Measurements from ENCODE around the gene RASAL2. TPM values are rescaled to one million over a fixed set of nuclear protein-coding genes. Genes with fewer than 3 reads are reported as not detected.

RASAL2 gene
- total RNA-seq, 2 donors from 2014 or later = 9.9 to 20.4 TPM

DNA sequence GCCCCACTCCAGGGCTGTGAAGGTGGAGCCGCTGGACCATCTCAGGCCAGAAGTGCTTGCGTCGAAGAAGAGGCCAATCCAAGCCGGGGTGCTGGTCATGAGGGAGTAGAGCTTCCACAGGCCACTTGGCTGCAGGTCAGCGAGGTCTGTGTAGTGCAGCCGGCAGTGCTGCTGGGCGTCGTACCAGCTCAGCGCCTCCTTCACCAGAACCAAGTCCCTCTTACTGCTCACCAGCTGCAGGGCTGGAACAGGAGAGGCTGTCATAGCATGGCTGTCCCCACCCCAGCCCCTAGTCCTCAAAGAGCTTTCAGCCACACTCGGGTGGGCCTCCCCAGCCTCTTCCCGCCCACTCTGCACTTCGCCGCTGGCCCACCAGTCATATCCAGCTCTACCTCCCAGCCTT lies 400.7 kb downstream of the RASAL2 start:
- DNase-seq (no peak), ATAC-seq (no peak)
- Histone ChIP-seq H3K4me3 (no peak overlapping the region), H3K4me1 (no peaks in the 10 kb centered on the region), H3K9me3 (no peaks in the 10 kb centered on the region), H3K27ac (no peak overlapping the region), H3K36me3 (replicated peaks in 1 of 2; ENCODE audit: insufficient read depth in 1 of 2, low read depth in 2 of 2) (no peaks in the 10 kb centered on the region), H3K27me3 (no peaks in the 10 kb centered on the region)
- TF ChIP-seq POLR2A (IDR thresholded peaks at IDR 0.05) = no peak
- TF ChIP-seq, protein P1, sequence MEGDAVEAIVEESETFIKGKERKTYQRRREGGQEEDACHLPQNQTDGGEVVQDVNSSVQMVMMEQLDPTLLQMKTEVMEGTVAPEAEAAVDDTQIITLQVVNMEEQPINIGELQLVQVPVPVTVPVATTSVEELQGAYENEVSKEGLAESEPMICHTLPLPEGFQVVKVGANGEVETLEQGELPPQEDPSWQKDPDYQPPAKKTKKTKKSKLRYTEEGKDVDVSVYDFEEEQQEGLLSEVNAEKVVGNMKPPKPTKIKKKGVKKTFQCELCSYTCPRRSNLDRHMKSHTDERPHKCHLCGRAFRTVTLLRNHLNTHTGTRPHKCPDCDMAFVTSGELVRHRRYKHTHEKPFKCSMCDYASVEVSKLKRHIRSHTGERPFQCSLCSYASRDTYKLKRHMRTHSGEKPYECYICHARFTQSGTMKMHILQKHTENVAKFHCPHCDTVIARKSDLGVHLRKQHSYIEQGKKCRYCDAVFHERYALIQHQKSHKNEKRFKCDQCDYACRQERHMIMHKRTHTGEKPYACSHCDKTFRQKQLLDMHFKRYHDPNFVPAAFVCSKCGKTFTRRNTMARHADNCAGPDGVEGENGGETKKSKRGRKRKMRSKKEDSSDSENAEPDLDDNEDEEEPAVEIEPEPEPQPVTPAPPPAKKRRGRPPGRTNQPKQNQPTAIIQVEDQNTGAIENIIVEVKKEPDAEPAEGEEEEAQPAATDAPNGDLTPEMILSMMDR (IDR thresholded peaks at IDR 0.05) = no peak
- WGBS, 2 donors = 91 to 94% methylated on average over 8 to 13 of the region's 13 CpGs
- intact Hi-C loops (cut with DNase I) = no loop called here

DNA sequence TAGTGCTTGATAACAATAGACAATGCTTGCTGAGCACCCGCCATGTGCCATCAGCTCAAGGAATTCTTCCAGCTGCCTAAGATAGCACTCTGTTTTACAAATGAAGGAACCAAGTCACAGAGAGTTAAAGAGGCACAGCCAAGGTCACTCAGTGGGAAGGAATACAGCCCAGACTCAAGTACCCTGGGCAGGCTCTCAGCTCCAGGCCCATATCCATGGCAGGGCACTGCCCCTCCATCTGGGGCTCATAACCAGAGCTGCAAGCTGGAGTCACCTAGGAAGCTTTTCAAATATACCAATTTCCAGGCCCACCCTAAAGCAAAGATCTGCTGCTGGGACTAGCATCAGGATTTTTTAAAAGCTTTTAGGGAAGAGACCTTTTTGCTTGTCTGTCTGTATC lies 401.3 kb downstream of the RASAL2 start:
- H3K27ac ChIP-seq = no peak overlapping the region
- H3K36me3 ChIP-seq (replicated peaks in 1 of 2; ENCODE audit: insufficient read depth in 1 of 2, low read depth in 2 of 2) = no peaks in the 10 kb centered on the region
- TF ChIP-seq POLR2A (IDR thresholded peaks at IDR 0.05) = no peak
- TF ChIP-seq, protein P1 (IDR thresholded peaks at IDR 0.05) = no peak
- no peak overlapping the region for H3K4me3 ChIP-seq
- no peaks in the 10 kb centered on the region for H3K27me3 ChIP-seq
- ATAC-seq = no peak
- no peaks in the 10 kb centered on the region for H3K9me3 ChIP-seq
- H3K4me1 ChIP-seq = no peaks in the 10 kb centered on the region
- intact Hi-C loops (cut with DNase I) = no loop called here
- 93 to 100% methylated on average over 1 of the region's 1 CpG for whole genome bisulfite sequencing, 2 donors
- DNase-seq = no peak

DNA sequence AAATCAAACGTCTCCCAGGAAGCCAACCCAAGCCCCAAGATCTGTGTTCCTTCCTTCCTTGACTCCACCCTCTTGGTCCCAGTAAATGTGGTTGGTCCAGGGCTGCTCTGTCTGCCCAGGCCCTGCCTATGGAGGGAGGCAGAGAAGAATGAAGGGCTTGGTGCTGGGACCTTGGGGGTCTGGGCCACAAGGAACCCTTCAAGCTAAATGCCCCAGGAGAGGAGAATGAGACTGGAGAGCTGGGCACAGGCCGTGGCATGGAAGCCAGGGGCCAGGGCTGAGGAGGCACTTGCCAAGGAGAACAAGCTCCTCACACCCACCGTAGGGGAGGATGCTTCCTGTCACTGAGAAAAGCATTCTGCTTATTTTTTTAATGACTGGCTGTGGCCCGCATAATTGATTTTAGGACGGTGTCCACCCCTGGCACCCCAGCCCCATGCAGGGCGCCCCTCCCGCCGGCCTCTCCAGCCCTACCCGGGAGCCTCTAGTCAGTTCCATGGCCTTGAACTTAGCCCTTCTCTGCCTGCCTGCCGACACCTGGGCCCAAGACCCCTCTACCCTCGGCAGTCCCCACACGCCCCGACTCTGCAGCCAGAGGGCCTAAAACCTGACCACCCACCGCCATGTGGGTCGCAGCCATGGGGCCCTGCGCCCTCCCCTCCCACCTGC lies 402.0 kb downstream of the RASAL2 start:
- DNase-seq = no peak
- Histone ChIP-seq H3K27ac (no peak overlapping the region), H3K27me3 (no peaks in the 10 kb centered on the region), H3K4me1 (no peaks in the 10 kb centered on the region), H3K36me3 (replicated peaks in 1 of 2; ENCODE audit: insufficient read depth in 1 of 2, low read depth in 2 of 2) (no peaks in the 10 kb centered on the region), H3K4me3 (no peak overlapping the region), H3K9me3 (no peaks in the 10 kb centered on the region)
- ATAC-seq = no peak
- TF ChIP-seq, protein P1 (IDR thresholded peaks at IDR 0.05) = no peak
- no peak for TF ChIP-seq POLR2A (IDR thresholded peaks at IDR 0.05)
- WGBS, 2 donors = 75 to 82% methylated on average over 12 to 16 of the region's 16 CpGs
- intact Hi-C loops (cut with DNase I) = no loop called here

DNA sequence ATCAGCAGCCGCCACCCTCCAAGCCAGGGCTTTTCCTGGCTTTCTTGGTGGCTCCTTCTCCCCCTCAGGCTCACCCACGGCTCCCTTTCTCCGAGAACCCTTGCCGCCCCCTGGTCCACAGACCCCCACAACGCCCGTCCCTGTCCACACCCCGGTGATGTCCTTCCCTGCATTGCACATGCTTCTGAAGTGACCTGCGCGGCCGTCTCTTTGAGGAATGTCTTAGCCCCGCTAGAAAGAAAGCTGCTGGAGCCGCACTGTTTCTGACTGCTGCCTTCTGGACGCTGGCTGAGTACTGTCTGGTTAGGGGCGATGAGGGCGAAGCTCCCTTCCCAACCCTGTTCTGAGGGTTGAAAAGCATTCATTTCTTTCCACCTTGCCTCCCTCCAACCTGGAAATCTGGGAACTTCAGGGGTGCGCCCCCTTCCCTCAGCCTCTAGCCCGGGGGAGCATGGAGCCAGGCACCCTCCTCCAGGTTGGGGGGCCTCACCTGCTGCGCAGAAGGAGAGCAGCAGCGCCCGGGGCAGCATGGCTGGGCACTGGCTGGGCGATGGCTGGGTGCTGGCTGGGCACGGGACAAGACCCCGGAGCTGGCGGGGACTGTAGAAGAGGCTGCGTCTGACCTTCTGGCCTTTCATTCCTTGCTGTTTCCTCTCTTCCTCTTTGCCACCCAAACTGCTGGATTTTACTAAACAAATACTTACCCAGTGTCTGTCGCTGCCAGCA lies 402.7 kb downstream of the RASAL2 start, which contains the start of gene CLEC20A:
CLEC20A (minus strand) TSS at position 555 of the 726 bp plus-strand sequence; CDS start at position 530, 25 bp downstream.
- H3K36me3 ChIP-seq (replicated peaks in 1 of 2; ENCODE audit: insufficient read depth in 1 of 2, low read depth in 2 of 2) = no peaks in the 10 kb centered on the region
- H3K27me3 ChIP-seq = no peaks in the 10 kb centered on the region
- no peaks in the 10 kb centered on the region for H3K4me1 ChIP-seq
- intact Hi-C loops (cut with DNase I) = no loop called here
- TF ChIP-seq POLR2A (IDR thresholded peaks at IDR 0.05) = no peak
- TF ChIP-seq, protein P1 (IDR thresholded peaks at IDR 0.05) = no peak
- H3K27ac ChIP-seq = no peak within 1 kb of the TSS
- ATAC-seq = no peak
- no peaks in the 10 kb centered on the region for H3K9me3 ChIP-seq
- H3K4me3 ChIP-seq = no peak within 1 kb of the TSS
- no peak for DNase-seq
- WGBS, 2 donors = 86 to 95% methylated on average over 22 to 25 of the region's 26 CpGs
